GM23338 (cell line): ENCODE data around the gene PARP9.

Experiments used
- CREB1 ChIP-seq: fragments of 250-450 bp; sonication (Bioruptor Pico); IDR thresholded peaks from 2 replicates; pipeline ENCODE4 v1.5.0; 2020; ENCODE audit warnings: low read depth, mild to moderate bottlenecking, moderate library complexity
- EZH2 ChIP-seq: fragments of 200-600 bp; sonication (generic); IDR thresholded peaks from one replicate; pipeline ENCODE4 v1.8.0; 2017; ENCODE audit warnings: antibody characterized with exemption, mild to moderate bottlenecking, low read depth; ENCODE audit not compliant: unreplicated experiment
- EZH2phosphoT487 ChIP-seq: fragments of 200-600 bp; sonication (generic); IDR thresholded peaks from one replicate; pipeline ENCODE4 v1.8.1; 2018; ENCODE audit warnings: antibody characterized with exemption; ENCODE audit not compliant: unreplicated experiment
- JUNB ChIP-seq: IDR thresholded peaks from one replicate; pipeline ENCODE4 v1.6.1; 2016; ENCODE audit warnings: antibody characterized with exemption; ENCODE audit not compliant: unreplicated experiment
- NANOG ChIP-seq: IDR thresholded peaks from 2 replicates; pipeline ENCODE4 v1.6.1; 2016; ENCODE audit warnings: antibody characterized with exemption, borderline replicate concordance
- POLR2AphosphoS5 ChIP-seq: IDR thresholded peaks from 2 replicates; pipeline ENCODE4 v1.6.1; 2016; ENCODE audit warnings: antibody characterized with exemption, low read depth
- ZNF114 ChIP-seq: fragments of 250-450 bp; sonication (Bioruptor Pico); IDR thresholded peaks from 2 replicates; pipeline ENCODE4 v1.5.0; 2020; ENCODE audit warnings: mild to moderate bottlenecking, moderate library complexity
- ZNF331 ChIP-seq: fragments of 250-450 bp; sonication (Bioruptor Pico); IDR thresholded peaks from 2 replicates; pipeline ENCODE4 v1.5.0; 2020; ENCODE audit warnings: low read depth, mild to moderate bottlenecking, moderate library complexity
- TF ChIP-seq, protein P1 (sequence below): IDR thresholded peaks from one replicate; pipeline ENCODE4 v1.6.1; 2018; ENCODE audit warnings: antibody characterized with exemption; ENCODE audit not compliant: unreplicated experiment
- TF ChIP-seq, protein P2 (sequence below), 2 experiments: fragments of 200-600 bp in 1 of 2; sonication (generic) in 1 of 2; conservative IDR thresholded peaks; 2 replicates each; pipeline versions ENCODE4 v1.5.1 to v1.6.1; 2016 to 2017; ENCODE audit warnings: antibody characterized with exemption in 2 of 2, low read depth in 2 of 2, mild to moderate bottlenecking in 2 of 2, moderate library complexity in 1 of 2
- TF ChIP-seq, protein P3 (sequence below): IDR thresholded peaks from 2 replicates; pipeline ENCODE4 v1.6.1; 2016; ENCODE audit warnings: antibody characterized with exemption

DNA sequence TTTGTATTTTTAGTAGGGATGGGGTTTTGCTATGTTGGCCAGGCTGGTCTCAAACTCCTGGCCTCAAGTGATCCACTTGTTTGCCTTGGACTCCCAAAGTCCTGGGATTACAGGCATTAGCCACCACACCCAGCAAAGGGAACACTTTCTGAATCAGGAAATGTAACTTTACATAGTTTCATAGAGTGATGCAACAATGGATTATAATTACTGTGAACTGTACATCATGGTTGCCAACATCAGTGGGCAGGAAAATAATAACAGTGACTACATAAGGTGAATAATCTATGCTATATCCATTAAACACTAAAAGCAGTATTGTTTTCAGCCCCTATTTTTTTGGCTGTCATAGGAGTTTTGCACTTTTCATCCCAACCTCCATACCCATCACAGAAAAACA is 44.4 kb downstream of the PARP9 start:
- TF ChIP-seq, protein P1, sequence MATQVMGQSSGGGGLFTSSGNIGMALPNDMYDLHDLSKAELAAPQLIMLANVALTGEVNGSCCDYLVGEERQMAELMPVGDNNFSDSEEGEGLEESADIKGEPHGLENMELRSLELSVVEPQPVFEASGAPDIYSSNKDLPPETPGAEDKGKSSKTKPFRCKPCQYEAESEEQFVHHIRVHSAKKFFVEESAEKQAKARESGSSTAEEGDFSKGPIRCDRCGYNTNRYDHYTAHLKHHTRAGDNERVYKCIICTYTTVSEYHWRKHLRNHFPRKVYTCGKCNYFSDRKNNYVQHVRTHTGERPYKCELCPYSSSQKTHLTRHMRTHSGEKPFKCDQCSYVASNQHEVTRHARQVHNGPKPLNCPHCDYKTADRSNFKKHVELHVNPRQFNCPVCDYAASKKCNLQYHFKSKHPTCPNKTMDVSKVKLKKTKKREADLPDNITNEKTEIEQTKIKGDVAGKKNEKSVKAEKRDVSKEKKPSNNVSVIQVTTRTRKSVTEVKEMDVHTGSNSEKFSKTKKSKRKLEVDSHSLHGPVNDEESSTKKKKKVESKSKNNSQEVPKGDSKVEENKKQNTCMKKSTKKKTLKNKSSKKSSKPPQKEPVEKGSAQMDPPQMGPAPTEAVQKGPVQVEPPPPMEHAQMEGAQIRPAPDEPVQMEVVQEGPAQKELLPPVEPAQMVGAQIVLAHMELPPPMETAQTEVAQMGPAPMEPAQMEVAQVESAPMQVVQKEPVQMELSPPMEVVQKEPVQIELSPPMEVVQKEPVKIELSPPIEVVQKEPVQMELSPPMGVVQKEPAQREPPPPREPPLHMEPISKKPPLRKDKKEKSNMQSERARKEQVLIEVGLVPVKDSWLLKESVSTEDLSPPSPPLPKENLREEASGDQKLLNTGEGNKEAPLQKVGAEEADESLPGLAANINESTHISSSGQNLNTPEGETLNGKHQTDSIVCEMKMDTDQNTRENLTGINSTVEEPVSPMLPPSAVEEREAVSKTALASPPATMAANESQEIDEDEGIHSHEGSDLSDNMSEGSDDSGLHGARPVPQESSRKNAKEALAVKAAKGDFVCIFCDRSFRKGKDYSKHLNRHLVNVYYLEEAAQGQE, result no peak
- TF ChIP-seq, protein P2, sequence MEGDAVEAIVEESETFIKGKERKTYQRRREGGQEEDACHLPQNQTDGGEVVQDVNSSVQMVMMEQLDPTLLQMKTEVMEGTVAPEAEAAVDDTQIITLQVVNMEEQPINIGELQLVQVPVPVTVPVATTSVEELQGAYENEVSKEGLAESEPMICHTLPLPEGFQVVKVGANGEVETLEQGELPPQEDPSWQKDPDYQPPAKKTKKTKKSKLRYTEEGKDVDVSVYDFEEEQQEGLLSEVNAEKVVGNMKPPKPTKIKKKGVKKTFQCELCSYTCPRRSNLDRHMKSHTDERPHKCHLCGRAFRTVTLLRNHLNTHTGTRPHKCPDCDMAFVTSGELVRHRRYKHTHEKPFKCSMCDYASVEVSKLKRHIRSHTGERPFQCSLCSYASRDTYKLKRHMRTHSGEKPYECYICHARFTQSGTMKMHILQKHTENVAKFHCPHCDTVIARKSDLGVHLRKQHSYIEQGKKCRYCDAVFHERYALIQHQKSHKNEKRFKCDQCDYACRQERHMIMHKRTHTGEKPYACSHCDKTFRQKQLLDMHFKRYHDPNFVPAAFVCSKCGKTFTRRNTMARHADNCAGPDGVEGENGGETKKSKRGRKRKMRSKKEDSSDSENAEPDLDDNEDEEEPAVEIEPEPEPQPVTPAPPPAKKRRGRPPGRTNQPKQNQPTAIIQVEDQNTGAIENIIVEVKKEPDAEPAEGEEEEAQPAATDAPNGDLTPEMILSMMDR (conservative IDR thresholded peaks at IDR 0.05; ENCODE audit: low read depth in 2 of 2), result no peak
- TF ChIP-seq ZNF331 (CRISPR knock-in tag), result no peak
- no peak for TF ChIP-seq EZH2phosphoT487
- no peak for TF ChIP-seq POLR2AphosphoS5
- TF ChIP-seq JUNB, result no peak
- TF ChIP-seq EZH2, result no peak
- no peak for TF ChIP-seq CREB1 (CRISPR knock-in tag)
- no peak for TF ChIP-seq ZNF114 (CRISPR knock-in tag)
- TF ChIP-seq, protein P3, sequence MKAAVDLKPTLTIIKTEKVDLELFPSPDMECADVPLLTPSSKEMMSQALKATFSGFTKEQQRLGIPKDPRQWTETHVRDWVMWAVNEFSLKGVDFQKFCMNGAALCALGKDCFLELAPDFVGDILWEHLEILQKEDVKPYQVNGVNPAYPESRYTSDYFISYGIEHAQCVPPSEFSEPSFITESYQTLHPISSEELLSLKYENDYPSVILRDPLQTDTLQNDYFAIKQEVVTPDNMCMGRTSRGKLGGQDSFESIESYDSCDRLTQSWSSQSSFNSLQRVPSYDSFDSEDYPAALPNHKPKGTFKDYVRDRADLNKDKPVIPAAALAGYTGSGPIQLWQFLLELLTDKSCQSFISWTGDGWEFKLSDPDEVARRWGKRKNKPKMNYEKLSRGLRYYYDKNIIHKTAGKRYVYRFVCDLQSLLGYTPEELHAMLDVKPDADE, result no peak
- TF ChIP-seq NANOG, result no peak
